ENCODE data around the gene KCNQ1.

KCNQ1 gene

DNA sequence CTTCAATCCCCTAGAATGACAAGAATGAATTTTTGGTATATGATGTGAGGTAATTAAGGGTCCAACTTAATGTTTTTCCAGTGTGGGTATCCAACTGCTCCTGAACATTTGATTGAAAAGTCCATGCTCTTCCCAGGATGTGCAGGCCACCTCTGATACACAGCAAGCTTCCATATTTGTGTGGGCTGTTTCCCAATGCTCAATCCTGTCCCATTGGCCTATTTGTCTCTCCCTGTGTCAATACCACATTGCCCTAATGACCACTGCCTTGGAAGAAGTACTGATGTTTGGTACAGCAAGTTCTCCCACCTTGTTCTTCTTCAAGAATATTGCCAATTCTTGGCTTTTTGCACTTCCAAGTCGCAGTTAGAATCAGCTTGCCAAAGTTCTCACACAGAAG lies 212.1 kb downstream of the KCNQ1 start:
- no peaks in the 10 kb centered on the region for H3K4me1 ChIP-seq (ENCODE audit: control insufficient read depth, insufficient read depth, low read length, poor library complexity, severe bottlenecking)
- no peaks in the 10 kb centered on the region for H3K9me3 ChIP-seq (ENCODE audit: control insufficient read depth, low read length)
- H3K27me3 ChIP-seq (replicated peaks; ENCODE audit: control insufficient read depth, insufficient read depth, low read length, poor library complexity, severe bottlenecking), result no peaks in the 10 kb centered on the region

DNA sequence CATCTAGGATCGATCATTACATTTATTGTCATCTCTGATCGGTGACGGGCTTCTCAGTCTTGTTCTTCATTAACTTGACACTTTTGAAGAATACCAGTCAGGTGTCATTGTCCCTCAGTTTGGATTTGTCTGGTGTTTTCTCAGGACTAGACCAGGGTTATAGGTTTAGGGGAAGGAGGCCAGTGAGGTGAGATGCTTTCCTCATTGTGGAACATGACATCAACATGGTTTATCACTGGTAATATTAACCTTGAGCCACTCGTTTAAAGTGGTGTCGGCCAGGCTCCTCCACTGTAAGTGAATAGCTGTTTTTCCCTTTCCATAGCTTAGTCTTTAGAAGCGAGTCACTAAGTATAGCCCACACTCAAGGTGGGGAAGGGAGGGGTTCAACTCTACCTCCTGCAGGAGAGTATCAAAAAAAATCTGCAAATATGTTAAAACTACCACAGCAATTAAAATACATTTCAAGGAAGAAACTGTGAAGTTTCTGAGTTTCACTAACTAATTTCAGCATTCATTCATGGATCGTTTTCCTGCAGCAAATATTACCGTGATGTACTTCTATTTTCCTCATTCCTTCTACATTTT lies 213.0 kb downstream of the KCNQ1 start:
- Histone ChIP-seq H3K4me1 (ENCODE audit: control insufficient read depth, insufficient read depth, low read length, poor library complexity, severe bottlenecking) (no peaks in the 10 kb centered on the region), H3K36me3 (ENCODE audit: control insufficient read depth, insufficient read depth, low read length) (no peaks in the 10 kb centered on the region), H3K27ac (ENCODE audit: insufficient read depth, low read length, poor library complexity, severe bottlenecking) (no peak overlapping the region), H3K9me3 (ENCODE audit: control insufficient read depth, low read length) (no peaks in the 10 kb centered on the region), H3K4me3 (ENCODE audit: insufficient read depth, low read depth, low read length, poor library complexity, severe bottlenecking) (no peak overlapping the region), H3K27me3 (replicated peaks; ENCODE audit: control insufficient read depth, insufficient read depth, low read length, poor library complexity, severe bottlenecking) (no peaks in the 10 kb centered on the region)
- no peak for DNase-seq

More for the DNA sequence above, 212.1 kb downstream of the KCNQ1 start:
- no peaks in the 10 kb centered on the region for H3K36me3 ChIP-seq (ENCODE audit: control insufficient read depth, insufficient read depth, low read length)
- H3K27ac ChIP-seq (ENCODE audit: insufficient read depth, low read length, poor library complexity, severe bottlenecking), result no peak overlapping the region
- no peak overlapping the region for H3K4me3 ChIP-seq (ENCODE audit: insufficient read depth, low read depth, low read length, poor library complexity, severe bottlenecking)
- DNase-seq, result no peak

DNA sequence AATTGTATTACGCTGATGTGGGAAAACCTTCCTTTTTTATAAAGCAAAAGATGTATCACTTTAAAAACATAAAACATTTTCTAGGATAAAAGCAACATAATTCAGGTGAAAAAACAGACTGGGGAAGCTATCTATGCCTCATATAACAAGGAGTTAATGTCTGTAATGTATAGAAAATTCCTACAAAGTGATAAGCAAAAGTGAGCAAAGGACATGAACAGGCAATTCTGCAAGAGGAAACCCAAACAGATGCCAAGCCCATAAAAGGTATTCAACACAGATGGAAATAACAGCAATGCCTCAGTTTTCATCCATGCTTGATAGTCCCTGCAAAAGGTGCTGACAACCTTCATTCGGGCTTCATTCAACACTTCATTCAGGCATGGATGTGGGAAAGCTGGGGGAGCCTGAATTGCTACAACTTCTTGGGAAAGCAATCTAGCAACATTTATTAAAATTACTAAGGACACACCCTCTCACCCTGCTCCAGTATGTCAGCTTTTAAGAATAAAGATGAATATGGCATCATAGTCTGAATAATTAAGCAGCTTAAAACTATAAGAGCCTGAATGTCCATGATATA lies 215.6 kb downstream of the KCNQ1 start:
- no peak overlapping the region for H3K27ac ChIP-seq (ENCODE audit: insufficient read depth, low read length, poor library complexity, severe bottlenecking)
- no peaks in the 10 kb centered on the region for H3K4me1 ChIP-seq (ENCODE audit: control insufficient read depth, insufficient read depth, low read length, poor library complexity, severe bottlenecking)
- DNase-seq, result no peak
- no peak overlapping the region for H3K4me3 ChIP-seq (ENCODE audit: insufficient read depth, low read depth, low read length, poor library complexity, severe bottlenecking)
- no peaks in the 10 kb centered on the region for H3K36me3 ChIP-seq (ENCODE audit: control insufficient read depth, insufficient read depth, low read length)
- H3K27me3 ChIP-seq (replicated peaks; ENCODE audit: control insufficient read depth, insufficient read depth, low read length, poor library complexity, severe bottlenecking), result no peaks in the 10 kb centered on the region
- H3K9me3 ChIP-seq (ENCODE audit: control insufficient read depth, low read length), result no peaks in the 10 kb centered on the region

DNA sequence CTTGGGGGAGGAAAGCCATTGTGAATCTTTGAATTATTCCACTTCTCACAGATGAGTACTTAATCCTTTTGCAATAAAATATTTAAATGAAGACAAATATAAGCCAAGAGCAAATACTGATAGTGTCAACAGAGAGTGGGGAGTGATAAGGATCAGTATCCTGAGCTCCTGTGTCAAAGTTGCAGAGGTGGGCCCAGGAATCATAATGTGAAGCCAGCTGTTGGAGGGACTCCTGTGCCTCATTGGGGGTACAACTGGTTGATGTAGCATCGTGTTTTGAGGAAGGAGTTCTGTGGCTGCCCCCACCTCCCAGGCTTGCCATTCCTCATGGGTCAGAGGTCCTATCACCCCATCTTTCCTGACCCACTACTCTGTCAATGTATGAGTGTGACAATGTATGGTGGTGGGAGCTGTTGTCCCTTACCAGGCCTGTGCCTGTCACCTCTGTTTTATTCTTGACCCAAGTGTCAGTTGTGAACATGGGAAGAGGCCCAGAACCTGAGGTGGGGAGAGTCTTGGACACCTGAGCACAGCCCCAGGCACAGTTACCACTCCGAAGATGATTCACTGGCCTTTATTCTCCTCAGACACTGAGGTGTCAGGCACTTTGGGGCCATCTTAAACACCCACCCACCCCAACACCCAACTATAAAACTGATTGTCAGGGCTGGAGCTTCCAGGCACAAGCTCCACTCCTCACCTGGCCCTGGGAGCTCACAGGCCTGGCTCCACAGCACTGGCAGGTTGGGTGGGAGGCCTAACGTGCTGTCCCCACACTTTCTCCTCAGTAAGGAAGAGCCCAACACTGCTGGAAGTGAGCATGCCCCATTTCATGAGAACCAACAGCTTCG lies 216.6 kb downstream of the KCNQ1 start:
- Histone ChIP-seq H3K27ac (ENCODE audit: insufficient read depth, low read length, poor library complexity, severe bottlenecking) (no peak overlapping the region), H3K9me3 (ENCODE audit: control insufficient read depth, low read length) (no peaks in the 10 kb centered on the region), H3K4me1 (ENCODE audit: control insufficient read depth, insufficient read depth, low read length, poor library complexity, severe bottlenecking) (no peaks in the 10 kb centered on the region), H3K27me3 (replicated peaks; ENCODE audit: control insufficient read depth, insufficient read depth, low read length, poor library complexity, severe bottlenecking) (no peaks in the 10 kb centered on the region), H3K4me3 (ENCODE audit: insufficient read depth, low read depth, low read length, poor library complexity, severe bottlenecking) (no peak overlapping the region), H3K36me3 (ENCODE audit: control insufficient read depth, insufficient read depth, low read length) (no peaks in the 10 kb centered on the region)
- DNase-seq, result no peak

DNA sequence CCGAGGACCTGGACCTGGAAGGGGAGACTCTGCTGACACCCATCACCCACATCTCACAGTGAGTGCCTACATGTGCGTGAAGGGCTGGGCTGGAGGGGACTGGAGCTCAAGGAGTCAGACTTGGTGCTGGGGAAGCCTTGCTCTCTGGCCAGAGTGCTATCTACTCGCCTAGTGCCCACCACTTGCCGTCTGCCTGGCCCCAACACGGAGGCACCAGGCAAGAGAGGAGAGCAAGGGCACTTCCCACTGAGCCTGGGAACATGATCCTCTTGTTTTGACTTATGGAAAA lies 217.2 kb downstream of the KCNQ1 start:
- no peaks in the 10 kb centered on the region for H3K27me3 ChIP-seq (replicated peaks; ENCODE audit: control insufficient read depth, insufficient read depth, low read length, poor library complexity, severe bottlenecking)
- no peaks in the 10 kb centered on the region for H3K4me1 ChIP-seq (ENCODE audit: control insufficient read depth, insufficient read depth, low read length, poor library complexity, severe bottlenecking)
- no peak for DNase-seq
- no peak overlapping the region for H3K27ac ChIP-seq (ENCODE audit: insufficient read depth, low read length, poor library complexity, severe bottlenecking)
- H3K4me3 ChIP-seq (ENCODE audit: insufficient read depth, low read depth, low read length, poor library complexity, severe bottlenecking), result no peak overlapping the region
- H3K9me3 ChIP-seq (ENCODE audit: control insufficient read depth, low read length), result no peaks in the 10 kb centered on the region
- no peaks in the 10 kb centered on the region for H3K36me3 ChIP-seq (ENCODE audit: control insufficient read depth, insufficient read depth, low read length)

DNA sequence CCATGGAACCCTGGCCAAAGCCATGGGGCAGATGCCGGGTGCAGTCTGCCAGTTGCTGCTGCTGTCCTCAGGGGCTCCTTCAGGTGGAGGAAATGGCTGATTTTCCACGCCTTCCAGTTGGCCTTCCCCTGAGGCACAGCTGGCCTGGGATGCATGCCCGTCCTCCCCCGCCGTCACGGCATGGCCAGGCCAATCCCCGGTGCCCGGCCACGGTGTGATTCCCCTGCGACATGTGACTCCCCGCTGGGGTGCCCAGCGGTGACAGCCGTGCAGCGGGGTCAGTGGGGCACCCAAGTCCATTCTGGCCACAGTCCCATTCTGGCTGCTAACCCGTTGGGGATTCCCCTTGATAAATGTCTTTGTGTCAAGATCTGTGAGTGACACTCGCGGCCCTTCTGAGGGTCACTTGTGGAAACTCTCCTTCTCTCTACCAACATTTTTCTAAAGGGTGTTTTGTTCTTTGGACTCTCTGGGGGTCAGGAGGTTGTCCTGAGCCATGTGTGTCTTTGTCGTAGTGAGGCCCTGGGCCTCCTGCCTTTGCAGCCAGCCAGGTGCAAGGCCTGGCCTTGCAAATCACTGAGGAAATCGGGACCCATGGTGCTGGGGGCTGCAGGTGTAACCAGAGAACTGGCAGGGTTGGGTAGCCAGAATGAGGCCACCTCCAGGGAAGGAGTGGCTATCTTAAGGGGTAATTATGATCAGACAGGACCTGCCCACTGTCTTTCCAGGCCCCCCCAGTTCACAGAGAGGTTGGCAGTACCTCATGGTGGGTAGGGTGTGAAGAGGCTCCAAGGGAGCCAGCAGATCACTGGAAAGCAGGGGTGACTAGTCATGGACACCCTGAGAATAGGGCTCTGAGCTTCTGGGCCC lies 217.9 kb downstream of the KCNQ1 start:
- no peaks in the 10 kb centered on the region for H3K36me3 ChIP-seq (ENCODE audit: control insufficient read depth, insufficient read depth, low read length)
- no peak overlapping the region for H3K4me3 ChIP-seq (ENCODE audit: insufficient read depth, low read depth, low read length, poor library complexity, severe bottlenecking)
- no peaks in the 10 kb centered on the region for H3K9me3 ChIP-seq (ENCODE audit: control insufficient read depth, low read length)
- DNase-seq, result no peak
- no peaks in the 10 kb centered on the region for H3K4me1 ChIP-seq (ENCODE audit: control insufficient read depth, insufficient read depth, low read length, poor library complexity, severe bottlenecking)
- H3K27me3 ChIP-seq (replicated peaks; ENCODE audit: control insufficient read depth, insufficient read depth, low read length, poor library complexity, severe bottlenecking), result no peaks in the 10 kb centered on the region
- H3K27ac ChIP-seq (ENCODE audit: insufficient read depth, low read length, poor library complexity, severe bottlenecking), result no peak overlapping the region

DNA sequence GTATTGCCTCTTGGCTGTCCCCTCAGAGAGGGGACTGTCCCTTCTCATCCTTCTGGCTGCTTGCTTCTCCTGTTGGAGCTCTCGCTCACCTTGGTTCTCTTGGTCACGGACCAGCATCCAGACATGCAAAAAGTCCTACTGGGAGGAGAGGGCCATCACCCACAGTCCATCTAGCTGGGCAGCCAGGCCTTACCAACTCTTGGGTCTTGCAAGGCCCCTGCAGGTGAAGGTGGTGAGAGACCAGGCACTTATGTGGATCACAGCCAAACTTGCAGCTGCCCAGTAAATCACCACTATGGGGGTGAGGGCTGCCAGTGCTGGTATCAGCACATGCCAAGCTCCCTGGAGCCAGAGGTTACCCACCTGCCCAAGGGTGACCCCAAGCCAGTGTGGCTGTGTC lies 218.7 kb downstream of the KCNQ1 start:
- H3K4me1 ChIP-seq (ENCODE audit: control insufficient read depth, insufficient read depth, low read length, poor library complexity, severe bottlenecking), result no peaks in the 10 kb centered on the region
- H3K36me3 ChIP-seq (ENCODE audit: control insufficient read depth, insufficient read depth, low read length), result no peaks in the 10 kb centered on the region
- no peaks in the 10 kb centered on the region for H3K27me3 ChIP-seq (replicated peaks; ENCODE audit: control insufficient read depth, insufficient read depth, low read length, poor library complexity, severe bottlenecking)
- H3K27ac ChIP-seq (ENCODE audit: insufficient read depth, low read length, poor library complexity, severe bottlenecking), result no peak overlapping the region
- H3K9me3 ChIP-seq (ENCODE audit: control insufficient read depth, low read length), result no peaks in the 10 kb centered on the region
- DNase-seq, result no peak
- no peak overlapping the region for H3K4me3 ChIP-seq (ENCODE audit: insufficient read depth, low read depth, low read length, poor library complexity, severe bottlenecking)

DNA sequence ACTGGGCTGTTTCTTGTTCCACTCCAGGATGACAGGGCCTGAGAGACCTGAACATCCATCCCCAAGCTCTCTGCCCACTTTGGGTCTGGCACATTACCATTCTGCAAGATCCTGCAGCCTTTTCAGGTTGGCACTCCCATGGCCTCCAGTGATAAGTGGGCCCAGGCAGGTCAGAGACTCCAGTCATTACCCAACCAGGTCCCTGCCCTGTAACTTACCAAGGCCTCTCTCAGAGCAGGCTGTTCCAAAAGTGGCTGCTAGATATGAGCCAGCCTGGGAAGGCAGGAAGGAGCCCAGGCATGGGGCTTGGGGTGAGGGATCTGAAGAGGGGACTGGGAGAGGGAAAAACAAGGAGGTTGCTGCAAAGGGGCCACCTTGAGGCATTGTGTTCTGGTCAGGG lies 219.1 kb downstream of the KCNQ1 start:
- Histone ChIP-seq H3K9me3 (ENCODE audit: control insufficient read depth, low read length) (no peaks in the 10 kb centered on the region), H3K36me3 (ENCODE audit: control insufficient read depth, insufficient read depth, low read length) (no peaks in the 10 kb centered on the region), H3K4me3 (ENCODE audit: insufficient read depth, low read depth, low read length, poor library complexity, severe bottlenecking) (no peak overlapping the region), H3K4me1 (ENCODE audit: control insufficient read depth, insufficient read depth, low read length, poor library complexity, severe bottlenecking) (no peaks in the 10 kb centered on the region), H3K27ac (ENCODE audit: insufficient read depth, low read length, poor library complexity, severe bottlenecking) (no peak overlapping the region), H3K27me3 (replicated peaks; ENCODE audit: control insufficient read depth, insufficient read depth, low read length, poor library complexity, severe bottlenecking) (no peaks in the 10 kb centered on the region)
- DNase-seq, result no peak

DNA sequence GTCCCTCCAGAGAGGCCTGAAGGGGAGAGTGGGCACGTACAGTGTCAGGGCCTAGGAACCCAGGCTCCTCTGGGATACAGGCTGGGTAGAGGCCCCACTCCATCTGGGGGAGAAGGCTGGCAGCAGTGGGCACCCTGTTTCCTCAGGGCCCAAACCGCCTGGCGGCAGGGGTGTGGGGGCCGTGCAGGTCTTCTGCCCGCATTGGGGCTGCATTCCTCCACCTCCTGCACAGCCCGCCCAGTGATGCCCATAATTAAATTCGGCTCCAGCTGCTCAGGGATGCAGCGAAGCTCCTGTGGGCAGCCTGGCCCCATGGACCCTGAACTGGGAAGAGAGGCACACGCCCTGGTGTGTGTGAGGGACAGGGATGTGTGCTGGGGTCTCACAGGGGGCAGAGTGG lies 219.6 kb downstream of the KCNQ1 start:
- H3K36me3 ChIP-seq (ENCODE audit: control insufficient read depth, insufficient read depth, low read length), result no peaks in the 10 kb centered on the region
- H3K27ac ChIP-seq (ENCODE audit: insufficient read depth, low read length, poor library complexity, severe bottlenecking), result no peak overlapping the region
- no peaks in the 10 kb centered on the region for H3K9me3 ChIP-seq (ENCODE audit: control insufficient read depth, low read length)
- no peak overlapping the region for H3K4me3 ChIP-seq (ENCODE audit: insufficient read depth, low read depth, low read length, poor library complexity, severe bottlenecking)
- no peaks in the 10 kb centered on the region for H3K27me3 ChIP-seq (replicated peaks; ENCODE audit: control insufficient read depth, insufficient read depth, low read length, poor library complexity, severe bottlenecking)
- no peak for DNase-seq
- H3K4me1 ChIP-seq (ENCODE audit: control insufficient read depth, insufficient read depth, low read length, poor library complexity, severe bottlenecking), result no peaks in the 10 kb centered on the region
